H1 (cell line): ENCODE results near the gene ADCK2. TPM values are rescaled to one million over a fixed set of nuclear protein-coding genes. Genes with fewer than 3 reads are reported as not detected.
A peak's percentile ranks its signal among the peaks of the same experiment; 100 is the strongest.

Source experiments
- BACH1 ChIP-seq: IDR thresholded peaks from 2 replicates; pipeline ENCODE4 v1.6.1; 2012; ENCODE audit warnings: low read length, improper control_type of control experiment
- CBX8 ChIP-seq: fragments of 300-800, 300-1000 bp; sonication (generic); IDR thresholded peaks from 2 replicates; pipeline ENCODE4 v1.7.1; 2016; ENCODE audit warnings: low read depth, low read length, borderline replicate concordance
- EP300 ChIP-seq, 2 experiments: IDR thresholded peaks; 1 replicate in 1 of 2; 2 replicates in 1 of 2; pipeline ENCODE4 v1.6.1; 2011 to 2012; ENCODE audit warnings: low read depth in 2 of 2, low read length in 2 of 2, mild to moderate bottlenecking in 2 of 2, borderline replicate concordance in 1 of 2, inconsistent platforms in 1 of 2, moderate library complexity in 1 of 2
- RAD21 ChIP-seq, 2 experiments: IDR thresholded peaks in 1 of 2; conservative IDR thresholded peaks in 1 of 2; 2 replicates each; pipeline ENCODE4 v1.6.1; 2011; ENCODE audit warnings: low read depth in 2 of 2, low read length in 2 of 2, improper control_type of control experiment in 1 of 2, inconsistent platforms in 1 of 2, mild to moderate bottlenecking in 1 of 2, moderate library complexity in 1 of 2
- SIN3A ChIP-seq, 2 experiments: IDR thresholded peaks in 1 of 2; conservative IDR thresholded peaks in 1 of 2; 2 replicates each; pipeline ENCODE4 v1.6.1; 2011 to 2012; ENCODE audit warnings: low read length in 2 of 2, improper control_type of control experiment in 1 of 2, low read depth in 1 of 2, mild to moderate bottlenecking in 1 of 2
- TAF1 ChIP-seq: IDR thresholded peaks from 2 replicates; pipeline ENCODE4 v1.6.1; 2011; ENCODE audit warnings: mild to moderate bottlenecking, low read depth, low read length
- TBP ChIP-seq: IDR thresholded peaks from 2 replicates; pipeline ENCODE4 v1.6.1; 2011; ENCODE audit warnings: low read depth, low read length, improper control_type of control experiment
- TEAD4 ChIP-seq: IDR thresholded peaks from 2 replicates; pipeline ENCODE4 v1.6.1; 2012; ENCODE audit warnings: low read depth, low read length, inconsistent platforms, mixed read lengths
- polyA plus RNA-seq, 7 experiments: library from polyadenylated mRNA; depleted of rRNA in 3 of 7; stranded (reverse) in 5 of 7; unstranded in 2 of 7; fragments of >200 nt in 5 of 7; fragments of 200-250 nt in 2 of 7; gene quantifications; 1 replicate in 5 of 7; 2 replicates in 1 of 7; 4 replicates in 1 of 7; pipeline versions ENCODE4 v1.2.1 to v1.2.3, GENCODE V29; 2011 to 2013; ENCODE audit warnings: missing spikeins in 2 of 7, mixed read lengths in 2 of 7
- total RNA-seq: library from RNA; stranded (reverse); fragmentation: NEBNext Ultra II Directional; extraction: Animal tissue kit (Norgen Biotek cat#: 25700); gene quantifications from 2 replicates; pipeline ENCODE4 v1.2.1, GENCODE V29; 2021
- TF ChIP-seq, protein P1 (sequence below): IDR thresholded peaks from 2 replicates; pipeline ENCODE4 v1.6.1; 2012; ENCODE audit warnings: inconsistent platforms

The ADCK2 gene
- total and polyA plus RNA-seq, 2 of the 8 experiments (the other 6 are each of a cell fraction or from before 2014, with no cell fraction given), result 6.9 to 11.7 TPM

DNA sequence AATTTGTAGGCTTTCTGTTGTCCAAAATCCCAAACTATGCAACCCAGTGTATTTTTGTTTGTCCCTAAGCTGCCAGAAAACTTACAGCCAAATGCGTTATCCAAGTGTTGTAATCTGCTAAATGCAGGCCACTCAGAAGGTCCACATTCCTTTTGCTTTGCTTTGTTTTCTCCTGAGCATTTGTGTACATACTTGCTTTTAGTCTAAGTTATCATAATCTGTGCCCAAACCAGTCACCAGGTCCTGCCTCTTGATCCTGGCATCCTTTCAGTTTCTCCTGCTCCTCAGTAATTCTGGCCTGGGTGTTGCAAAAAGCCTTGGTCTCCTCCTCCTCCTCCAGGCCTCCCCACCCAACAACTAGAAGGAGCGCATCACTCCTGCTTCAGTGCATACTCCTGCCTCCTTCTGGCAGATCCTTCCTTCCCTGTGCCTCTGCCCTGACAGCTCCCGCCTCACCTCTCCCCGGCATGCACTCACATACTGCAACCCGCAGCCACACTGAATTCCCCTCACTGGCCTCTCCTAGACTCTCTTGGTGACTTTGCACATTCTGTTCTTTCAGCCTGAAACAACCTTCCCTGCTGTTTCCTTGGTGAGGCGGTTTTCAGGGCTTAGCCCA lies 34.5 kb upstream of the ADCK2 start (continued):
- TF ChIP-seq SIN3A (conservative IDR thresholded peaks at IDR 0.05 in 1 of 2, IDR thresholded peaks at IDR 0.05 in 1 of 2; ENCODE audit: low read depth in 1 of 2, low read length in 2 of 2) (peak; percentile 66 to 67; a peak in 1 of 4 replicates), TBP (0 out of 2 replicates have a peak, but pooled peaks have one; percentile 30), RAD21 (IDR thresholded peaks at IDR 0.05 in 1 of 2, conservative IDR thresholded peaks at IDR 0.05 in 1 of 2; ENCODE audit: low read depth in 2 of 2, low read length in 2 of 2) (peak; percentile 52 to 59), TAF1 (0 out of 2 replicates have a peak, but pooled peaks have one; percentile 19), TEAD4 (0 out of 2 replicates have a peak, but pooled peaks have one; percentile 26), CBX8 (no peak), EP300 (IDR thresholded peaks at IDR 0.05; ENCODE audit: borderline replicate concordance in 1 of 2, low read depth in 2 of 2, low read length in 2 of 2) (no peak), BACH1 (0 out of 2 replicates have a peak, but pooled peaks have one; percentile 13)
- TF ChIP-seq, protein P1, sequence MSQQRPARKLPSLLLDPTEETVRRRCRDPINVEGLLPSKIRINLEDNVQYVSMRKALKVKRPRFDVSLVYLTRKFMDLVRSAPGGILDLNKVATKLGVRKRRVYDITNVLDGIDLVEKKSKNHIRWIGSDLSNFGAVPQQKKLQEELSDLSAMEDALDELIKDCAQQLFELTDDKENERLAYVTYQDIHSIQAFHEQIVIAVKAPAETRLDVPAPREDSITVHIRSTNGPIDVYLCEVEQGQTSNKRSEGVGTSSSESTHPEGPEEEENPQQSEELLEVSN, result no peak
